PC-3 (cell line): ENCODE measurements around the gene GNB5. TPM values are rescaled to one million over a fixed set of nuclear protein-coding genes. Genes with fewer than 3 reads are reported as not detected.

Experiments used
- ATAC-seq: fragments of 200-7000 bp; cut with Tn5 transposase; 2 replicates; pipeline ENCODE4 v1.9.1; 2020; ENCODE audit warnings: mild to moderate bottlenecking, moderate library complexity
- BruUV-seq: library from RNA; stranded (reverse); fragments of 400-500 nt; replicated peaks from 2 replicates; lab custom pipeline; 2021; lab: Mats Ljungman, UMichigan
- CTCF ChIA-PET: fragments of 300-600 bp; sonication (Branson Sonifier 250); formaldehyde crosslinking; loops from one replicate; lab custom pipeline; 2022; ENCODE audit warnings: antibody characterized with exemption; lab: Charles Lee
- POLR2A ChIA-PET: fragments of 300-600 bp; sonication (Branson Sonifier 250); formaldehyde crosslinking; loops from one replicate; lab custom pipeline; 2022; ENCODE audit warnings: antibody characterized with exemption; ENCODE audit not compliant: unreplicated experiment; lab: Charles Lee
- DNase-seq: peaks from one replicate; pipeline ENCODE4 v3.0.0-alpha.2; 2015
- H2AFZ ChIP-seq: fragments of 300-600 bp; sonication (generic); 2 replicates; pipeline ENCODE4 v1.6.0; 2016; ENCODE audit warnings: antibody characterized with exemption, low read length
- H3F3A ChIP-seq: fragments of 300-600 bp; sonication (generic); one replicate; pipeline ENCODE4 v1.6.0; 2017; ENCODE audit warnings: antibody characterized with exemption, low read length, control low read depth, mild to moderate bottlenecking; ENCODE audit not compliant: unreplicated experiment
- H3K27ac ChIP-seq: fragments of 300-600 bp; sonication (generic); 2 replicates; pipeline ENCODE4 v1.5.1; 2016; ENCODE audit warnings: mild to moderate bottlenecking, low read length
- H3K27me3 ChIP-seq: fragments of 300-600 bp; sonication (generic); 2 replicates; pipeline ENCODE4 v1.6.1; 2016; ENCODE audit warnings: low read length, mixed read lengths
- H3K36me3 ChIP-seq: fragments of 300-600 bp; sonication (generic); 2 replicates; pipeline ENCODE4 v1.6.1; 2016; ENCODE audit warnings: low read depth, mixed run types, low read length, mixed read lengths
- H3K4me1 ChIP-seq: fragments of 300-600 bp; sonication (generic); 2 replicates; pipeline ENCODE4 v1.5.1; 2016; ENCODE audit warnings: low read length; ENCODE audit not compliant: insufficient read depth
- H3K4me2 ChIP-seq: fragments of 300-600 bp; sonication (generic); 2 replicates; pipeline ENCODE4 v1.6.0; 2016; ENCODE audit warnings: low read length
- H3K4me3 ChIP-seq: fragments of 300-600 bp; sonication (generic); 2 replicates; pipeline ENCODE4 v1.5.1; 2016; ENCODE audit warnings: mild to moderate bottlenecking, low read length, mixed read lengths
- H3K79me2 ChIP-seq: fragments of 300-600 bp; sonication (generic); 2 replicates; pipeline ENCODE4 v1.6.1; 2017; ENCODE audit warnings: low read length, mixed read lengths
- H3K9ac ChIP-seq: fragments of 300-600 bp; sonication (generic); 2 replicates; pipeline ENCODE4 v1.6.0; 2016; ENCODE audit warnings: mild to moderate bottlenecking, low read length
- H3K9me2 ChIP-seq: fragments of 300-600 bp; sonication (generic); replicated peaks from 2 replicates; pipeline ENCODE4 v1.6.1; 2016; ENCODE audit warnings: mixed run types, low read length, mixed read lengths
- H3K9me3 ChIP-seq: fragments of 300-600 bp; sonication (generic); 2 replicates; pipeline ENCODE4 v1.6.1; 2016; ENCODE audit warnings: low read length, mixed read lengths
- H4K20me1 ChIP-seq: fragments of 300-600 bp; sonication (generic); 2 replicates; pipeline ENCODE4 v1.6.1; 2016; ENCODE audit warnings: low read length, mixed read lengths
- EZH2 ChIP-seq: fragments of 300-600 bp; sonication (generic); IDR thresholded peaks from one replicate; pipeline ENCODE4 v1.6.1; 2017; ENCODE audit warnings: antibody characterized with exemption, mild to moderate bottlenecking, low read length; ENCODE audit not compliant: unreplicated experiment
- EZH2phosphoT487 ChIP-seq: fragments of 300-600 bp; sonication (generic); IDR thresholded peaks from 2 replicates; pipeline ENCODE4 v1.6.1; 2018; ENCODE audit warnings: mild to moderate bottlenecking, antibody characterized with exemption, low read length, borderline replicate concordance
- intact Hi-C: fragments of 100-400 bp; cut with micrococcal nuclease; formaldehyde crosslinking; loops from 2 replicates; pipeline ENCODE4 v1.9.0; 2023
- total RNA-seq: library from RNA; depleted of rRNA; stranded (reverse); fragments of >200 nt; gene quantifications from 2 replicates; pipeline ENCODE4 v1.2.3, GENCODE V29; 2014
- TF ChIP-seq, protein P1 (sequence below): fragments of 300-600 bp; sonication (generic); conservative IDR thresholded peaks from 2 replicates; pipeline ENCODE4 v1.5.1; 2017; ENCODE audit warnings: antibody characterized with exemption, low read depth, mild to moderate bottlenecking, low read length

Gene GNB5
- total RNA-seq, 1 experiment from 2014 or later = 49.3 TPM

GRCh38 chr15:52181938-52182780, 9.0 kb downstream of the GNB5 start:
- intact Hi-C loops = no loop called here
- CTCF ChIA-PET = no interaction called here

GRCh38 chr15:52180851-52181450, 10.2 kb downstream of the GNB5 start:
- ChIA-PET POLR2A (interaction anchor here (0.6 kb wide), 1 partner anchor 1365 kb away, joined by 3 read pairs; no protein-coding TSS in a partner anchor), CTCF (no interaction called here)
- TF ChIP-seq EZH2phosphoT487 (no peak), EZH2 (no peak)
- TF ChIP-seq, protein P1, sequence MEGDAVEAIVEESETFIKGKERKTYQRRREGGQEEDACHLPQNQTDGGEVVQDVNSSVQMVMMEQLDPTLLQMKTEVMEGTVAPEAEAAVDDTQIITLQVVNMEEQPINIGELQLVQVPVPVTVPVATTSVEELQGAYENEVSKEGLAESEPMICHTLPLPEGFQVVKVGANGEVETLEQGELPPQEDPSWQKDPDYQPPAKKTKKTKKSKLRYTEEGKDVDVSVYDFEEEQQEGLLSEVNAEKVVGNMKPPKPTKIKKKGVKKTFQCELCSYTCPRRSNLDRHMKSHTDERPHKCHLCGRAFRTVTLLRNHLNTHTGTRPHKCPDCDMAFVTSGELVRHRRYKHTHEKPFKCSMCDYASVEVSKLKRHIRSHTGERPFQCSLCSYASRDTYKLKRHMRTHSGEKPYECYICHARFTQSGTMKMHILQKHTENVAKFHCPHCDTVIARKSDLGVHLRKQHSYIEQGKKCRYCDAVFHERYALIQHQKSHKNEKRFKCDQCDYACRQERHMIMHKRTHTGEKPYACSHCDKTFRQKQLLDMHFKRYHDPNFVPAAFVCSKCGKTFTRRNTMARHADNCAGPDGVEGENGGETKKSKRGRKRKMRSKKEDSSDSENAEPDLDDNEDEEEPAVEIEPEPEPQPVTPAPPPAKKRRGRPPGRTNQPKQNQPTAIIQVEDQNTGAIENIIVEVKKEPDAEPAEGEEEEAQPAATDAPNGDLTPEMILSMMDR = no peak
- DNase-seq (no peak), ATAC-seq (no peak)
- no peaks in the 10 kb centered on the region for H3K9me2 ChIP-seq
- H3K79me2 ChIP-seq = peaks cover 10% of the 10 kb centered on the region
- H3K36me3 ChIP-seq = no peaks in the 10 kb centered on the region
- intact Hi-C loops = no loop called here
- no peak overlapping the region for H3K4me3 ChIP-seq
- peak overlapping the region; percentile 89; the same call in 1 of the 2 replicates for H2AFZ ChIP-seq
- H4K20me1 ChIP-seq = no peaks in the 10 kb centered on the region
- H3K4me1 ChIP-seq = peaks cover 7% of the 10 kb centered on the region; the same call in 1 of the 2 replicates
- H3K27ac ChIP-seq = no peak overlapping the region
- no peaks in the 10 kb centered on the region for H3K9me3 ChIP-seq
- BruUV-seq = no TSS peak
- no peaks in the 10 kb centered on the region for H3K27me3 ChIP-seq
- no peaks in the 10 kb centered on the region for H3F3A ChIP-seq
- no peak overlapping the region for H3K9ac ChIP-seq
- H3K4me2 ChIP-seq = peak overlapping the region; percentile 99; the same call in 1 of the 2 replicates

More at GRCh38 chr15:52181938-52182780, 9.0 kb downstream of the GNB5 start:
- Histone ChIP-seq H2AFZ (no peak overlapping the region), H3F3A (no peaks in the 10 kb centered on the region), H4K20me1 (no peaks in the 10 kb centered on the region), H3K9me3 (no peaks in the 10 kb centered on the region), H3K27me3 (no peaks in the 10 kb centered on the region), H3K36me3 (no peaks in the 10 kb centered on the region), H3K79me2 (peaks cover 10% of the 10 kb centered on the region), H3K9ac (no peak overlapping the region), H3K9me2 (no peaks in the 10 kb centered on the region), H3K4me3 (no peak overlapping the region), H3K4me1 (peaks cover 7% of the 10 kb centered on the region; the same call in 1 of the 2 replicates), H3K4me2 (no peak overlapping the region), H3K27ac (no peak overlapping the region)
- no peak for TF ChIP-seq EZH2phosphoT487
- TF ChIP-seq, protein P1 = no peak
- TF ChIP-seq EZH2 = no peak
- no peak for DNase-seq
- POLR2A ChIA-PET = interaction anchor here (0.6 kb wide), 1 partner anchor 1366 kb away, joined by 3 read pairs; no protein-coding TSS in a partner anchor
- BruUV-seq = no TSS peak
- ATAC-seq = no peak
